HCT116 (cell line): ENCODE results near the gene OBSL1. TPM values are rescaled to one million over a fixed set of nuclear protein-coding genes. Genes with fewer than 3 reads are reported as not detected.

Experiments
- ATAC-seq: fragments of 200-7000 bp; cut with Tn5 transposase; 2 replicates; pipeline ENCODE4 v1.9.1; 2020; ENCODE audit warnings: mild to moderate bottlenecking, moderate library complexity
- BruUV-seq: library from RNA; stranded (reverse); fragments of 400-500 nt; replicated peaks from 2 replicates; lab custom pipeline; 2021; lab: Mats Ljungman, UMichigan
- CTCF ChIA-PET: fragments of 300-600 bp; sonication (Branson Sonifier 250); formaldehyde crosslinking; loops from one replicate; lab custom pipeline; 2021; ENCODE audit warnings: antibody characterized with exemption; lab: Charles Lee
- POLR2A ChIA-PET: fragments of 300-600, 350-600 bp; sonication (Branson Sonifier 250); formaldehyde crosslinking; loops from one replicate; lab custom pipeline; 2021; ENCODE audit warnings: antibody characterized with exemption; lab: Charles Lee
- RAD21 ChIA-PET, 2 experiments: fragments of 300-600 bp; sonication (Branson Sonifier 250); formaldehyde crosslinking; loops; one replicate each; lab custom pipeline; 2023; ENCODE audit warnings: low total read pairs in 2 of 2; ENCODE audit not compliant: uncharacterized antibody in 2 of 2, unreplicated experiment in 2 of 2, low non-redundant PET in 1 of 2; lab: Charles Lee
- DNase-seq: peaks from one replicate; pipeline ENCODE4 v3.0.0-alpha.2; 2010; ENCODE audit warnings: low read depth, low spot score
- H2AFZ ChIP-seq: fragments of 200-600 bp; shearing (Covaris generic), sonication (generic); 2 replicates; pipeline ENCODE4 v1.6.1; 2017; ENCODE audit warnings: low read depth, mixed run types, mixed read lengths, antibody characterized with exemption, low read length; ENCODE audit not compliant: poor library complexity, severe bottlenecking
- H3K27ac ChIP-seq: 2 replicates; pipeline ENCODE4 v1.5.1; 2012; ENCODE audit warnings: low read depth, low read length
- H3K27me3 ChIP-seq: fragments of 200-600 bp; sonication (generic); 2 replicates; pipeline ENCODE4 v1.6.1; 2016; ENCODE audit warnings: mixed run types, low read length, mixed read lengths; ENCODE audit not compliant: insufficient read depth
- H3K36me3 ChIP-seq, 2 experiments: fragments of 200-500 bp in 1 of 2; fragments of 200-600 bp in 1 of 2; sonication (Bioruptor generic) in 1 of 2; sonication (generic) in 1 of 2; 2 replicates each; pipeline versions ENCODE4 v1.5.1 to v1.6.1; 2014 to 2016; ENCODE audit warnings: low read length in 2 of 2, inconsistent platforms in 1 of 2, mixed read lengths in 1 of 2, mixed run types in 1 of 2; ENCODE audit not compliant: insufficient read depth in 2 of 2, control insufficient read depth in 1 of 2
- H3K4me1 ChIP-seq, 2 experiments: fragments of 200-600 bp in 1 of 2; sonication (generic) in 1 of 2; 2 replicates each; pipeline versions ENCODE4 v1.5.1 to v1.6.1; 2012 to 2017; ENCODE audit warnings: low read length in 2 of 2, inconsistent platforms in 1 of 2, mild to moderate bottlenecking in 1 of 2, mixed read lengths in 1 of 2, mixed run types in 1 of 2, moderate library complexity in 1 of 2; ENCODE audit not compliant: insufficient read depth in 2 of 2, control insufficient read depth in 1 of 2
- H3K4me2 ChIP-seq: fragments of 200-600 bp; sonication (generic); 2 replicates; pipeline ENCODE4 v1.6.1; 2017; ENCODE audit warnings: mixed run types, low read length, mixed read lengths
- H3K4me3 ChIP-seq, 2 experiments: fragments of 200-600 bp in 1 of 2; sonication (generic) in 1 of 2; replicated peaks in 1 of 2; 2 replicates each; pipeline ENCODE4 v1.5.1; 2011 to 2016; ENCODE audit warnings: low read length in 2 of 2, control low read depth in 1 of 2, low read depth in 1 of 2, mild to moderate bottlenecking in 1 of 2, mixed read lengths in 1 of 2, mixed run types in 1 of 2
- H3K79me2 ChIP-seq: fragments of 200-600 bp; sonication (generic); 2 replicates; pipeline ENCODE4 v1.6.1; 2017; ENCODE audit warnings: mild to moderate bottlenecking, mixed run types, low read length, moderate library complexity, mixed read lengths; ENCODE audit not compliant: insufficient read depth
- H3K9ac ChIP-seq: fragments of 200-600 bp; sonication (generic); 2 replicates; pipeline ENCODE4 v1.6.1; 2016; ENCODE audit warnings: low read length, mixed read lengths
- H3K9me2 ChIP-seq: fragments of 200-600 bp; sonication (generic), shearing (Covaris generic); 2 replicates; pipeline ENCODE4 v1.6.1; 2017; ENCODE audit warnings: mixed run types, mild to moderate bottlenecking, moderate library complexity; ENCODE audit not compliant: insufficient read depth
- H3K9me3 ChIP-seq, 2 experiments: fragments of 200-500 bp in 1 of 2; fragments of 200-600 bp in 1 of 2; sonication (Bioruptor generic) in 1 of 2; sonication (generic) in 1 of 2; 2 replicates each; pipeline ENCODE4 v1.6.1; 2014 to 2017; ENCODE audit warnings: low read length in 2 of 2, mixed read lengths in 2 of 2, inconsistent platforms in 1 of 2, low read depth in 1 of 2, mild to moderate bottlenecking in 1 of 2, mixed run types in 1 of 2, moderate library complexity in 1 of 2; ENCODE audit not compliant: control insufficient read depth in 1 of 2, insufficient read depth in 1 of 2
- H4K20me1 ChIP-seq: fragments of 200-600 bp; sonication (generic), shearing (Covaris generic); 2 replicates; pipeline ENCODE4 v1.6.1; 2017; ENCODE audit warnings: mixed run types, mild to moderate bottlenecking, moderate library complexity; ENCODE audit not compliant: insufficient read depth
- CTCF ChIP-seq, 3 experiments: fragments of 200-600 bp in 1 of 3; sonication (generic) in 1 of 3; IDR thresholded peaks in 2 of 3; conservative IDR thresholded peaks in 1 of 3; 2 replicates each; pipeline ENCODE4 v1.5.1; 2012 to 2017; ENCODE audit warnings: low read depth in 2 of 3, low read length in 2 of 3, antibody characterized with exemption in 1 of 3, borderline replicate concordance in 1 of 3, control low read depth in 1 of 3, mild to moderate bottlenecking in 1 of 3, mixed read lengths in 1 of 3, mixed run types in 1 of 3, moderate library complexity in 1 of 3; ENCODE audit not compliant: insufficient read depth in 1 of 3
- ELF1 ChIP-seq: IDR thresholded peaks from 2 replicates; pipeline ENCODE4 v1.6.1; 2012; ENCODE audit warnings: low read depth, borderline replicate concordance
- EZH2 ChIP-seq: fragments of 200-600 bp; sonication (generic); IDR thresholded peaks from 2 replicates; pipeline ENCODE4 v1.6.1; 2017; ENCODE audit warnings: antibody characterized with exemption, mixed run types
- JUND ChIP-seq: IDR thresholded peaks from 2 replicates; pipeline ENCODE4 v1.6.1; 2012
- POLR2A ChIP-seq: IDR thresholded peaks from 2 replicates; pipeline ENCODE4 v1.7.0; 2011; ENCODE audit warnings: borderline replicate concordance; ENCODE audit not compliant: insufficient read depth, insufficient read length; ENCODE audit errors: extremely low read depth
- POLR2AphosphoS5 ChIP-seq: IDR thresholded peaks from 2 replicates; pipeline ENCODE4 v1.6.1; 2011; ENCODE audit warnings: mild to moderate bottlenecking, low read depth, low read length, moderate library complexity
- RAD21 ChIP-seq: IDR thresholded peaks from 2 replicates; pipeline ENCODE4 v1.6.1; 2012; ENCODE audit warnings: low read depth, mild to moderate bottlenecking
- SRF ChIP-seq: IDR thresholded peaks from 2 replicates; pipeline ENCODE4 v1.6.1; 2012; ENCODE audit warnings: low read depth
- intact Hi-C: fragments of 100-400 bp; cut with micrococcal nuclease; formaldehyde crosslinking; loops from 2 replicates; pipeline ENCODE4 v1.10.0; 2022
- total RNA-seq: library from RNA; stranded (reverse); gene quantifications from one replicate; pipeline ENCODE4 v1.2.1, GENCODE V29; 2021; ENCODE audit not compliant: unreplicated experiment

The OBSL1 gene
- total RNA-seq, 1 experiment from 2014 or later: 45.2 TPM

DNA sequence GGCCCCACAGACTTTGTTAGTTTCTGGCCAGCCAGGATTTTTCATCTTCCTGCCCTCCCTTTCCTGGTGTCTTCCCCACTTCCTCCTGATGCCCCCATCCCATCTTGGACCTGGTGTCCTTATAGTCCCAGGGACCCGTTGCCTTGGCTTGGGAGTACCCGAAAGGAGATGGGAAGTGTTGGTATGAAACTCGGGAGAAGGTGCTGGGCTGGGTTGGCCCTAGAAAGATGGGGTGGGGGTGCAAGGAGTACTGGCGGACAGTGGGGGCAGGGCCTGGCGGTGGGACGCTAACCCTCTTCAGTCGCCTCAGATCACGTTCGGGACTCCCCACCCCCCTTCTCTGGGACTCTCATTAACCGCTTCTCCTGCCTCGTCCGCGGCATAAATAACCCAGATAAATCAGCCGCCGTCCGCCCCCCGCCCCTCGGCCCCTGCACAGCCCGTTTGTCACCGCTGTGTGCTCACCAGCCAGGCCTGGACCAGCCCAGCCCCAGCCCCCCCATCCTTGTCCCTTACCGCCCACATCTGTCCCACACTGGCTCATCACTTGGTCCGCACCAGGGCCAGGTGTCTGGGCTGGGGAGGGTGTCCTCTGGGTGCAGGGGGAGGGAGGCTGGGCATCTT is 60.7 kb downstream of the OBSL1 start:
- Histone ChIP-seq H3K9ac (no peak overlapping the region), H3K27me3 (no peaks in the 10 kb centered on the region), H3K79me2 (no peaks in the 10 kb centered on the region), H3K4me1 (peaks cover 0 to 19% of the 10 kb centered on the region in 2 experiments; a peak in 2 of 4 replicates), H2AFZ (no peak overlapping the region), H3K4me2 (peak overlapping the region; percentile 37; the same call in 1 of the 2 replicates), H3K9me2 (no peaks in the 10 kb centered on the region), H3K36me3 (no peaks in the 10 kb centered on the region; a peak in 1 of 4 replicates), H3K4me3 (no peak overlapping the region), H3K27ac (no peak overlapping the region), H4K20me1 (no peaks in the 10 kb centered on the region), H3K9me3 (no peaks in the 10 kb centered on the region)
- RAD21 ChIA-PET: interaction anchor here (1.5 to 1.6 kb wide), 2 partner anchors 19 kb away, joined by 10 read pairs; no protein-coding TSS in a partner anchor
- CTCF ChIA-PET: interaction anchor here (0.7 to 4.4 kb wide), 6 partner anchors 9 to 222 kb away, joined by 3 to 56 read pairs (median 7); partner anchors contain the start of gene GMPPA
- DNase-seq (no peak), ATAC-seq (no peak)
- intact Hi-C loops: no loop called here
- no TSS peak for BruUV-seq
- TF ChIP-seq JUND (no peak), POLR2A (no peak)
- POLR2A ChIA-PET: interaction anchor here (0.7 to 1.4 kb wide), 2 partner anchors 11 to 12 kb away, joined by 3 to 5 read pairs; partner anchors contain the start of gene GMPPA

DNA sequence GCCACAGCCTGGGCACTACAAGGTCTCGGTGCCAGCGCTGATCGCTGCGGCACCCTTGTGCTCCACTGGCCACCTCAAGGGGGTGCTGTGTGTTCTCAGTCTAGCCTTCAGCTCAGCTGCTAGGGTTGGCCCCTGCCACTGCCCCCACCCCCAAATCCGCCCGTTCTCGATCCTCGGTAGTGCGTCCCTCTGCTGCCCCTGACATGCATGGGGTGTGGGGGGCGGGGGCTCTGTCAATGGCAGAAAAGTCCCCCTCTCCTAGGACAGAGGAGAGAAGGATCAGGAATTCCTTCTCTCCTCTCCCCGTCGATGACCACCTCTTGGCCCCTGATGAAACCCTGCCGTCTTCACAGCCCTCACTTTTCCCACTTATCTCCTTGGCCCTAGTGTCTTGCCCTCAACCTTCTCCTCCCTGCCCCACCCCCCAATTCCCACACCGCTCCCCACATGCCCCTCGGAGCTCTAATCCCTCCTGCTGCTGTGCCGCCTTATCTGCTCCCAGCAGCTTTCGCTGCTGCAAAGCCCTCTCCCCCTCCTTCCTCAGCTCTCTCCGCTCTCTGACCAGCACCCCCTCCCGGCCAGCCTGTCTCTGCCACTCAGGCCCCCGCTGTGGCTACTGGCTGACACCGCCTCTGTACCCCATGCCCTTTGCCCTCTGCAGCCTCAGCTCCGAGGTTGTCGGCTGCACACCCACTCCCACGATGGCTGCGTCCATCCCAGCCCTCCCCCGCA is 61.4 kb downstream of the OBSL1 start:
- Histone ChIP-seq H3K9me2 (no peaks in the 10 kb centered on the region), H3K27ac (no peak overlapping the region), H3K79me2 (no peaks in the 10 kb centered on the region), H3K27me3 (no peaks in the 10 kb centered on the region), H3K4me2 (peak overlapping the region; percentile 37), H2AFZ (no peak overlapping the region), H3K4me3 (0 out of 4 replicates have a peak overlapping the region, but pooled peaks of 1 of the 2 experiments have one; percentile 2), H3K36me3 (no peaks in the 10 kb centered on the region; a peak in 1 of 4 replicates), H4K20me1 (no peaks in the 10 kb centered on the region), H3K9me3 (no peaks in the 10 kb centered on the region), H3K9ac (no peak overlapping the region; the same call in 1 of the 2 replicates), H3K4me1 (peaks cover 0 to 19% of the 10 kb centered on the region in 2 experiments; a peak in 2 of 4 replicates)
- no TSS peak for BruUV-seq
- ChIA-PET RAD21 (interaction anchor here (1.5 to 1.6 kb wide), 2 partner anchors 20 kb away, joined by 10 read pairs; no protein-coding TSS in a partner anchor), CTCF (interaction anchor here (0.5 to 4.4 kb wide), 10 partner anchors 8 to 223 kb away, joined by 3 to 56 read pairs (median 7); partner anchors contain the start of gene GMPPA), POLR2A (interaction anchor here (0.7 to 1.4 kb wide), 4 partner anchors 10 to 20 kb away, joined by 3 to 5 read pairs (median 4); partner anchors contain the start of gene GMPPA)
- DNase-seq (no peak), ATAC-seq (peak; percentile 90)
- TF ChIP-seq SRF (no peak), EZH2 (no peak), RAD21 (peak; percentile 70), CTCF (IDR thresholded peaks at IDR 0.05 in 2 of 3, conservative IDR thresholded peaks at IDR 0.05 in 1 of 3; ENCODE audit: borderline replicate concordance in 1 of 3, insufficient read depth in 1 of 3, low read depth in 2 of 3, low read length in 2 of 3) (peak; percentile 59 to 91 (median 80); a peak in 5 of 6 replicates), ELF1 (no peak), POLR2AphosphoS5 (peak; percentile 23; the same call in 1 of the 2 replicates)
- intact Hi-C loops: no loop called here
